GM12874 (cell line): Measurements from ENCODE around the gene ADGRD1.

Source experiments
- CTCF ChIP-seq: IDR thresholded peaks from 2 replicates; pipeline ENCODE4 v1.5.1; 2011; ENCODE audit warnings: low read depth, mild to moderate bottlenecking, control low read depth, low read length, moderate library complexity; ENCODE audit not compliant: insufficient read depth

The ADGRD1 gene

GRCh38 chr12:130953771-130954543 is at the start of gene ADGRD1:
Gene ADGRD1 (plus strand): TSS chr12:130953907. CDS start chr12:130954466, 559 bp downstream.
- TF ChIP-seq CTCF, result no peak

GRCh38 chr12:130904064-130904463 is 49.6 kb upstream of the ADGRD1 start:
- TF ChIP-seq CTCF, result no peak

- TF ChIP-seq CTCF, result no peak
These were observed 44.6 kb upstream of the ADGRD1 start for GRCh38 chr12:130909111-130909510.

GRCh38 chr12:130911193-130911592 is 42.5 kb upstream of the ADGRD1 start:
- no peak for TF ChIP-seq CTCF

GRCh38 chr12:130911933-130912332 is 41.8 kb upstream of the ADGRD1 start:
- TF ChIP-seq CTCF, result no peak

GRCh38 chr12:130916241-130916911 is 37.3 kb upstream of the ADGRD1 start:
- TF ChIP-seq CTCF, result peak; percentile 94

GRCh38 chr12:130917607-130918006 is 36.1 kb upstream of the ADGRD1 start:
- TF ChIP-seq CTCF, result no peak
